HG02884 (cell line): ENCODE measurements around the gene PI4KA.
"Not testable (repeated sequence)": the region's sequence is repeated elsewhere in the genome, so short reads cannot be mapped to it uniquely, and the experiment has no call there.

Experiments used
- ATAC-seq: cut with Tn5 transposase; IDR thresholded peaks from one replicate; pipeline ENCODE4 v1.9.1; 2021; ENCODE audit warnings: mild to moderate bottlenecking, moderate library complexity; ENCODE audit not compliant: unreplicated experiment

PI4KA gene

DNA sequence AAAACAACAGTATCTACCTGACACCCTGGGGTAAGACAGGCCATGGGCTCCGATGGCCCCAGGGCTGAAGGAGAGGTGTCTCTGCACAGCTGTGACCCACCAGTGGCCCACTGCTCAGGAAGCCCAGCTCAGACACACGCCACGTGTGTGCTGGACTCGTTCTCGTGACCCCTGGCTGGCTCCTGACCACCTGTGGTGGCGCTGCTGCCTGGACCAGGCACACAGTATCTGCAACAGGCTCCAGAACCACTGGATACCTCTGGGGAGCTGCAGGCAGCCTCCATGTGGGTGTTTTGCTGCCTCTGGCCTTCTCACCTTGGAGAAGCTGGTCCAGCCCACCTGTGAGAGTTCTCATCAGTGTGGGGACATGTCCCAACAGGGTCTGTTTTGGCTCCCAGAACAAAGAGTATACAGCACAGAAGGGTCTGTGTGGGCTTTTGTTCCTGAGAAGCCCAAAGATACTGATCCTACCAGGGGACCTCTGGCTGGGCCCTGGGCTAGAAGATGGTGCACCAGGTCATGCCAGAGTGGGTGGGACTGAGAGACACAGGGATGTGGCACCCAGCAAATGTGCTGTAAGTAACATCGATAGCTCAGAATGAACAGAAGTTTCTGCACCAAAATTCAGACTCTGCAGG, 106.4 kb downstream of the PI4KA start:
- no peak for ATAC-seq

GRCh38 chr22:20751185-20751851, 107.3 kb downstream of the PI4KA start:
- ATAC-seq, result no peak

DNA sequence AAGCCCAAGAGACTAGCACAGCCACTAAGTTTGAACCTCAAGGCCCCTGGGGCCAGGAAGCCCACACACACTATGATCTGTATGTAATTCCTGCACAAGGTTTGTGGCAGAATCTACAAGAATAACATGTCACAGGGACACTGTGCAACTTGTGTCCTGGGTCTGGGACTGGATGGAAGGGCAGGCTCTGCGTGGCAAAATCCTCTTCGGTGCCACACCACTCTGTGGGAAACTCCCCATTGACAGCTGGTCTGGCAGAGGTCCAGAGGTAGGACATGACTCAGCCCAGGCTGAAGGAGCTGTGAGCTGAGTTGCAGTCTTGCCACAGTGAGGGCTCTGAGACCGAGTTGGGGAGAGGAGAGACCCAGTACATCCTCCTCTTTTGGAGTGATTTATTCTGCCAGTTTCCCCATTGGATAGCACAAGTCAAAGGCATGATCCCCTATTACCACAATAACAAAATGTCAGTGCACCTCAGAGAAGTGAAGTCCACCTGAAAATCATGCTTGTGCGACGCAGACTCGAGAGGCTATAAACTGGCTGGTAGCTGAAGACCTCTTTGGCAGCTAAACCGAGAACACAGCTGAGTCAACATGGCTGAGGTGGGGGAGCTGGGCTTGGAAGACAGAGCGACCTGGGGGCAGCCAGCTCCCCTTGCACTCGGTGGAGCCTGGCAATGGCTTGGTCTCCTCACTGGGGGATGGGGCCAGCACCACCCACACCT, 108.0 kb downstream of the PI4KA start:
- ATAC-seq, result no peak

DNA sequence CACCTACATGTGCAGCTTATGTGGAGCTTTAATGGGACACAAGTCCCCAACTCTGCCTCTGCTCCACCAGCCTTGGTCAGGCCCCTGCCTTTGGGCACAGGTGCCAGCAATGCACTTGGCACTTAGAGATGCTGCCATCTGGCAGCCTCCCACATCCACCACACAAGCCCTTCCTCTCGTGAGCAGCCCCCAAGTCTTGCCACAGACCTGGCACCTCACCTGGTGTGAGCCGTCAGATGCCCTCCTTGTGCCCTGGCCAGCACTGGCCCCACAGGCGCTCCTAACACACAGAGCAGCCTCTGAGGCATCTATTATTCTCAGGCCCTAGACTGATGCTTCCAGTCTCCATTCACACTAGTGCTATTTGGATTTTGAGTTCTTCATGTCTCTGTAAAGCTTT, 109.2 kb downstream of the PI4KA start:
- no peak for ATAC-seq

GRCh38 chr22:20748731-20749428, 109.7 kb downstream of the PI4KA start:
- peak; percentile 47 for ATAC-seq

- no peak for ATAC-seq
Measured at GRCh38 chr22:20748082-20748481, 110.5 kb downstream of the PI4KA start.

GRCh38 chr22:20747223-20747622, 111.4 kb downstream of the PI4KA start:
- no peak for ATAC-seq

DNA sequence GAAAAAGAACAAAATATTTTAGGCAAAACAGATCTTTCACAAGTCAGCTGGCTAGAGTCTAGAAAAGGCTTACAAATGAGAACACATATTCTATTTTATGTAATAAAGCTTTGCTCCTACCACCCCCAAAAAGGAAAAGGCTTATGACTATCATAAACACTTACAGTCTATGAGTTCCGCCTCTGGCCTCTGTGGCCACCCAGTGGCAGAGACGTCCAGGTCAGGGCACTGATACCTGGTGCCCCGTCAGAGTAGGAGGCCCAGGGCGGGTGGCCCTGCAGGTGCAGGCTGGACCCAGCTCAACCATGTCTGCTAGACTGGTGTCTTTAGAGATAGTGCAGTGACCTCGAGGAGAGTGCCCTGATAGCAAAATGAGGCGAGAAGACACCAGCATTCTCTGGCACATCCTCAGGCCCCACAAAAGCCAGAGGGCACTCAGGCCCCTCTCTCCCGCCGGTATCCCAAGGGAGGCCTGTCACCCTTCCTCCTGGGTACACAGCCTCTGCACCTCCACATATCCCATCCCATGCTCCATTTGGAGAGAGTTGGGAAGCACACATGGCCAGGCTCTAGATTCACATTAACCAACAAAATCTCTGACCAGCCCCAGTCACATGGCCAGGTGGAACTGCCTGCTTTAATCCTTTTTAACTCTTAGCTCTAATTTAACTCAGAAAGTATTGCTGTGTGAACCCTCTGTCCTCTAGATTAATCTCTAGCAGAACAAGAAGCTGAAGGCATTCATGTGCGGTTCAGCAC, 112.0 kb downstream of the PI4KA start:
- no peak for ATAC-seq

DNA sequence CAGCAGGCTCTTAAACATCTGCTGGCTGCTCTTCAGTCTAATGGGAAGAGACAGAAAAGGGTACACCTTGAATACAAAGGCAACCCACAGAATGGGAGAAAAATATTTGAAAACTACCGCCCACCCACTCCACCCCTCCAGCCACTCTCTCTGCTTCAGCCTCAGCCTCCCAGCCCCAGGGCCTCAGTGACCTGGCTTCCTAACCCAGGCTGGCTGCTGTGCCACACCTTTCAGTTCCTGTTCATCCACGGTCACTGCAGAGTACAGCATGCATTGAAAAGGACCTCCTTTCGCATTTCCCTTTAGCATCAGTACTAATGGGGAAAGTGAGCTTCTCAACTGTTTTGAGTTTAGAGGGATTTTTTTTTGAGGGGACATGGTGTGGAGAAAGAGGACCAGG, 113.5 kb downstream of the PI4KA start:
- no peak for ATAC-seq

- ATAC-seq, result no peak
Measured at GRCh38 chr22:20744456-20744855, 114.2 kb downstream of the PI4KA start.

DNA sequence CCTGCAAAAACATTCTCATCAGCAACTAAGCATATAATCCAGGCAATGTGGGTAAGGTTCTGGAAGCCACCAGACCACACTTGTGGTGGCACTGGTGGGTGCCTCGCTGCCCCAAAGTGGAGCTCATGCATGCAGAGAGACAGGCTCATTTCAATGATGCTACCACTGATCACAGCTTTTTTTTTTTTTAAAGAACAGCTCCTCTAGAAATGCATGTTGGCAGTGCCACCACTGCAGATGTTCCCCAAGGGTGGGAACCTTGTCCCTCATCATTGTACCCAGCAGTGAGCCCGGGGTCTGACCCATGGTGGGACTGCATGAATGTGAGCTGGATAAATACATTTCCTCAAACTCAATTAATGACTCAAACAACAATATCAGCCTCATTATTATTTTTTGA, 115.8 kb downstream of the PI4KA start:
- ATAC-seq, result no peak

DNA sequence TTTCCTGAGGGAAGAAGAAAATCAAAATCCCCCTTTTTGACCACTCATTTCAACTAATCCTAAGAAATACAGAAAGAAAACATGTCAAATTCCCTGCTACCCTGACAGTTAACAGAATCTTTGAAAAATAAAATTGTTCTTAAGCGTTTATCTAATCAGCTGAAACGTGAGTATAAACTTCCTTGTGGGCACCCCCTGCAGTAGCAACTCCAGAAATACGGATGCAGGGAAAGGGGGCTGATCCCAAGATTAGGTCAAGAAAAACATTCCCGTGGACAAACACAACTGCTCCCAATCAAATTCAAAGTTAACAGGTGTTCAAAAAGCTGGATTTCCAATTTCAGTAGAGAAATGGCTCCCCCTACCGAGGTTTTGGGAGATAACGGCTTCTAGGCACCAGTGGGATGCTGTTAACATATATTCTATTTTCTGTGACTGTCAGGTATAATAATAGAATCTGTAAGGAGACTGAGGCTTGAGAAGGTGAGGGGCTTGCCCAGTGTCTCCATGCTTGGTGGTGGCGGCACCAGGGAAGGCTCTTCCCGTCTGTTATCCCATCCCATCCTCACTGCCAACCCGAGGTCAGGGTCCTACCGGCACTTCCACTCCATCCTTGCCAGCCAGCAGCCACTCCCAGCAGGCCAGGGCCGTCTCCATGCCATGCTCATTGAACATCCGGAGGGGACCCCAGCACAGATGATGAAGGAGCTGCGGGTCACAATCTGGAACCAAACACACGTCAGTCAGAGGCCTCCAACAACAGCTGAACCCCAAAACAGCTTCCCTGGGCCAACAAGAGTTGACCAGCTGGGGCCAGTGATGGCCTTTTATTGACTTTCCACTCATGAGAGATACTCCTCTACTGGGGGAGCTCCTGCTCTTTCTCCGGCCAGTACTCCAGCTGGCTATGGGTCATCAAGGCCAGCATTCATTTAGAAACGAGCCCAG, 116.7 kb downstream of the PI4KA start:
- no peak for ATAC-seq

DNA sequence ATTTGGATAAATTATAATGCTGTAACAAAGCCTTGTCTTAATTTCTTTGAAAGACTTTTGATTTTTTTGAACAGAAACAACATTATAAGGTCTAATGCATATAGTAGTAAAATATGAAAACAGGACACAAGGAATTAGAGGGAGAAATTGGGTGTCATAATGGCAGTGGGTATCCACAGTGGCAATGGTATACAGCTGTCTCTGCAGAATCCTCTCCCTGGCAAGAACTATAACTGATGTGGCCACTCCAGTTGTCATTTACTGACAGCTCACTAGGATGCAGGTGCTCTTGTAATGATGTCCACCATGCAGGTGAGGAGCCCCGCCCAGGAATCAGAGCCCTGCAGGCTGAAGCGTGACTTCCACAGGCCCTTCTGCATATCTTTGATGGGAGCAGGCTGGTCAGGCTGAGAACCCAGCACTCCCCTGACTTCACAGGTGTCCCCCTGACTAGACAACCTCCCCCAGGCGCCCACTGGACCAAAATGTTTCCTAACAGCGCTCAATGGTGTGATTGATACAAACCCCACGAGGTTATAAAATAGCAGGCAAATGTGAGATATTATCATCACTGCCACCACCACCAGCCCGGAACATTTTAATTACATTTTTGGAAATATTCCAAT, 117.5 kb downstream of the PI4KA start:
- ATAC-seq, result no peak

DNA sequence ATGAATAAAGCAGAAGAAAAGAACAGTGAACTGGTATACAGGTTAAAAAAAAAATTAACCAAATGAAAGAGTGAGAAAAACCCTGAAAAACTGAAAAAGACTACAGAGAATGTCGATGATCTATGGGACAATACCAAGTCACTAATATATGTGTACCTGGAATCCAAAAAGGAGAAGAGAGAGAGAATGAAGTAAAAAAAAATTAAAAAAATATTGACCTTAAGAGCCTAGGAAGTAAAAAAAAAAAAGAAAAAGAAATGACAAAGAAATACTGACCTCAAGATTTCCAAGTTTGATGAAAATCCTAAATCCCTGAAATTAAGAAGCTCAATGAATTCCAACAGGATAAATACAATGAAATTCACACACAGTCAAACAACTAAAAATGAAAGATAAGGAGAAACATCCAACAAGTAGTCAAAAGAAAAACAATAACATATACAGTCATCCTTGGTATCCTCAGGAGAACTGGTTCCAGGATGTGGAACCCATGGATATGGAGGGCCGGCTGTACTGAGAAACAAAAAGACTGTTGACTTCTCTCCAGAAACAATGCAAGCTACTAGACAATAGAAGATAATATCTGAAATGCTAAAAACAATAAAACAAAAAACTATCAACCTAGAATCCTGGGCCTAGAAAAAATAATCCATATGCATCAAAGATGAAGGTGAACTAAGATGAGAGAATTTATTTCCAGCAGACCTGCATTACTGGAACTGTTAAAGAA, 118.2 kb downstream of the PI4KA start:
- no peak for ATAC-seq

- ATAC-seq, result no peak
Measured at GRCh38 chr22:20738394-20739089, 120.1 kb downstream of the PI4KA start.

DNA sequence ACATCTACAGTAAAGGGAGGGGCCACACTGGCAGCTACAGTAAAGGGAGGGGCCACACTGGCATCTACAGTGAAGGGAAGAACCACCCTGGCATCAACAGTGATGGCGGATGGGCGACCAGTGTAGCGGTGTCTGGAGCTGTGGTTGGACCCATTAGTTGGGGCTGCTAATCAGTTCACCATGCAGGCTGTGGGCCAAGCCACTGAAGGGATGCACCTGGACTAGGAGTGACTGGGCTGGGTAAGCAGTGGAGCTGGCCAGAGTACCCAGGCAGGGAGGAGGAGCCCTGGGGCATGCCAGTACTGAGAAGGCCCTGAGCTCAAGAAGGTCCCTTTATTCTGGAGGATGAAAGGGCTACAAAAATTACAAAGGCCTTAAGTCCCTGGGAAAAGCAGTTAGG, 121.7 kb downstream of the PI4KA start:
- not testable (repeated sequence) for ATAC-seq

GRCh38 chr22:20735356-20736162, 123.1 kb downstream of the PI4KA start:
- ATAC-seq, result not testable (repeated sequence)
